ENCODE results near the gene TOMM7. TPM values are rescaled to one million over a fixed set of nuclear protein-coding genes. Genes with fewer than 3 reads are reported as not detected.
"Not testable (repeated sequence)": the region's sequence is repeated elsewhere in the genome, so short reads cannot be mapped to it uniquely, and the experiment has no call there.

Gene TOMM7
- total RNA-seq, 4 donors from 2014 or later: 14.5 to 1,156 (median 144) TPM

DNA sequence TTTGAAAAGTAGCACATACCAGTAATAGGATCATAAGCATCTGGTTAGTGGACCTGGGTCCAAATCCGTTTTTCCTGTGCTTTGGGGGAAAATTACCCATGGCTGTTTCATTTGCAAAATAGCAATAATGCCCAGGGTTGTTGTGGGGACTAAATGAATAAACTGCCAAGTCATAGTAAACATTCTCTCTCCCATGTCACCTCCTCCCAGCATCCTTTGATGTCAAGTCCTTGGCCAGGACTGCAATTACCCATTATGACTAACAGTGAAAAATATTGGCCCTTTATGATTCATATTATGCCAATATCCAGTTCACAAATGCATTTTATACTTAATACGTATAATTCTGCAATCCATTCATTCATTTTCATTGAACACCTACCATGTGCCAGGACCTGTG, 23.0 kb downstream of the TOMM7 start:
- no peaks in the 10 kb centered on the region for H3K9me3 ChIP-seq
- in situ Hi-C loops (cut with MboI; ENCODE audit: low pct_ligation_motif_present in 1 of 4, low pct_unique_long_range_greater_than_20kb in 1 of 4, low sequenced_read_pairs in 3 of 4) (no loop called here), intact Hi-C loops (cut with DNase I; ENCODE audit: low total_unique reads) (no loop called here)
- WGBS, 2 donors (ENCODE audit: low coverage in 1 of 2): 66 to 78% methylated on average over 2 of the region's 2 CpGs
- TF ChIP-seq POLR2AphosphoS5 (IDR thresholded peaks at IDR 0.05) (no peak), POLR2A (IDR thresholded peaks at IDR 0.05) (no peak), EP300 (IDR thresholded peaks at IDR 0.05; ENCODE audit: low read depth) (no peak)
- TF ChIP-seq, protein P1, sequence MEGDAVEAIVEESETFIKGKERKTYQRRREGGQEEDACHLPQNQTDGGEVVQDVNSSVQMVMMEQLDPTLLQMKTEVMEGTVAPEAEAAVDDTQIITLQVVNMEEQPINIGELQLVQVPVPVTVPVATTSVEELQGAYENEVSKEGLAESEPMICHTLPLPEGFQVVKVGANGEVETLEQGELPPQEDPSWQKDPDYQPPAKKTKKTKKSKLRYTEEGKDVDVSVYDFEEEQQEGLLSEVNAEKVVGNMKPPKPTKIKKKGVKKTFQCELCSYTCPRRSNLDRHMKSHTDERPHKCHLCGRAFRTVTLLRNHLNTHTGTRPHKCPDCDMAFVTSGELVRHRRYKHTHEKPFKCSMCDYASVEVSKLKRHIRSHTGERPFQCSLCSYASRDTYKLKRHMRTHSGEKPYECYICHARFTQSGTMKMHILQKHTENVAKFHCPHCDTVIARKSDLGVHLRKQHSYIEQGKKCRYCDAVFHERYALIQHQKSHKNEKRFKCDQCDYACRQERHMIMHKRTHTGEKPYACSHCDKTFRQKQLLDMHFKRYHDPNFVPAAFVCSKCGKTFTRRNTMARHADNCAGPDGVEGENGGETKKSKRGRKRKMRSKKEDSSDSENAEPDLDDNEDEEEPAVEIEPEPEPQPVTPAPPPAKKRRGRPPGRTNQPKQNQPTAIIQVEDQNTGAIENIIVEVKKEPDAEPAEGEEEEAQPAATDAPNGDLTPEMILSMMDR (IDR thresholded peaks at IDR 0.05): no peak
- H3K4me1 ChIP-seq: no peaks in the 10 kb centered on the region
- no peak for DNase-seq
- no peak overlapping the region for H3K4me3 ChIP-seq
- no peaks in the 10 kb centered on the region for H3K27me3 ChIP-seq
- no peaks in the 10 kb centered on the region for H3K36me3 ChIP-seq
- no peak overlapping the region for H3K27ac ChIP-seq

DNA sequence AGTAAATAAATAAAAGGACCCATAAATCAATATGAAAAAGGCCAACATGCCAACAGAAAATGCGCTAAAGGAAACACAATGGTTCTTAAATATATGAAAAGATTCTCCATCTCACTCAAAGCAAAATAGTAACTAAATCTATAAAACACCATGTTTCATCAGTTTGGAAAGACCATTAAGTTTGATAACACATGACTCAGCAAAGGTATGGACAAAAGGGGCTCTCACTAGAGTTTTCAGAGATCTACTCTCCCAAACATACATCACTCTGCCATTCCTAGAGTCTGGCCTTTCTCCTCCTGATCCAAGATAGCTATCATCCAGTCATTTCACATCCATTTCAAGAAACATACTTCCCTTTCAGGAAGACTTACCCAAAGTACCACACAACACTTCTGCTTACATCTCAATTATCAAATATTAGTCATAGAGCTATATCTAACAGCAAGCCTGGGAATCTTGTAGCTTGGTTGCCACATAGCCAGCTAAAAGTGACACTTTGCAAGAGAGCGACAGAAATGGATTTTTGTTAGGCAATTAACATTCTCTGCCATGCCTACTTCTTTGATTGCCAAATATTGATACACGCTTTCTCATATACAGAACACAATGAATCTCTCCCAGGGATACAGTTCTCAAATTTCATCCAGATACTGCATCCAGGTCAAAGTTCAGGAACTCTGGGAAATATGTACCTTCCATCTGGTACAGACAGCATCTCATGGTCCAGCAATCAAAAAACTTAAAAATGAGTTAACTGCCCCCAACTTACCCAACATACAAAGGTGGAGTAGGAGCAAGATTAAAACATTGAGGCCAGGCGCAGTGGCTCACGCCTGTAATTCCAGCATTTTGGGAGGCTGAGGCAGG, 28.8 kb downstream of the TOMM7 start:
- TF ChIP-seq EP300 (IDR thresholded peaks at IDR 0.05; ENCODE audit: low read depth) (no peak), POLR2A (IDR thresholded peaks at IDR 0.05) (no peak), POLR2AphosphoS5 (IDR thresholded peaks at IDR 0.05) (no peak)
- TF ChIP-seq, protein P1 (IDR thresholded peaks at IDR 0.05): no peak
- H3K9me3 ChIP-seq: no peaks in the 10 kb centered on the region
- H3K27ac ChIP-seq: no peak overlapping the region
- WGBS, 2 donors (ENCODE audit: low coverage in 1 of 2): 88 to 93% methylated on average over 3 to 5 of the region's 5 CpGs
- H3K36me3 ChIP-seq: no peaks in the 10 kb centered on the region
- intact Hi-C loops (cut with DNase I; ENCODE audit: low total_unique reads) (no loop called here), in situ Hi-C loops (cut with MboI; ENCODE audit: low pct_ligation_motif_present in 1 of 4, low pct_unique_long_range_greater_than_20kb in 1 of 4, low sequenced_read_pairs in 3 of 4) (no loop called here)
- no peak overlapping the region for H3K4me3 ChIP-seq
- no peaks in the 10 kb centered on the region for H3K27me3 ChIP-seq
- DNase-seq: no peak
- H3K4me1 ChIP-seq: no peaks in the 10 kb centered on the region

DNA sequence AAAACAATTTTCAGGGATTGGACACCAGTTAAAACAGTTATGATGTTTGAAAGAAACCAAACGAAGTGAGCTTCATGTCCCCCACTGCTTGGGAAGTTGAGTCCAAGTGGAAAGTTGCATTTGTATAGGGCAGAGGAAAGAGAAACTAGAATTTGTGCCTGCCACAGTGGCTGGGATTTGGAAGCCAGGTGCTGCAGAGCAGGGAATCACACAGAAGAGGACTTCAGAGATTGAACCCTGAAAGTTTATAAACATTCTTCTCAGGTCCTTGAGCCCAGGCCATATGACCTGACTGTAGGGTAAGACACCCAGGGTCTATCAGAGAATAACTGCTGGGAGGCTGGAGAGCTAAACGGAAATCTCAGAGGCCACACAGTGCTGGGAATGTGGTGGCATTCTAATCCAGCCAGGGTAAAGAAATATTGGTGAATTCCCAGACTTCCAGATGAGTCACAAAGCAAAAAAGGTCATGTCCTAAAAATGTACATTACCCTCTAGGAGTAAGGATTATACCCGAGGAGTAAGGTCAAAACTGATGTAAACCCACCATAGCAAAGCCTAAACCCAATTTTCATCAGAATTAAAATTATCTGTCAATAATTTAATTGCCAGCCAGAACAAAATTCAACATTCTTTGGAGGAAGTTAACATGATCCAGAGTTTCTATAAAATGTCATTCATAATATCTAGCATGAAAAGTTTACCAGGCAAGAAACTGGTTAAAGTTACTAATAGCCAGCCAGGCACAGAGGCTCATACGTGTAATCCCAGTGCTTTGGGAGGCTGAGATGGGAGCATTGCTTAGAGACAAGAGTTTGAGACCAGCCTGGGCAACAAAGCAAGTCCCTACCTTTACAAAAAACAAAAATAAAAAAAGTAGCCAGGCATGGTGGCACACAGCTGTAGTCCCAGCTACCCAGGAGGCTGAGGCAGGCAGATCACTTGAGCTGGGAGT, 31.2 kb downstream of the TOMM7 start:
- Histone ChIP-seq H3K4me1 (no peaks in the 10 kb centered on the region), H3K27ac (no peak overlapping the region), H3K9me3 (no peaks in the 10 kb centered on the region), H3K27me3 (no peaks in the 10 kb centered on the region), H3K36me3 (no peaks in the 10 kb centered on the region), H3K4me3 (no peak overlapping the region)
- no peak for DNase-seq
- TF ChIP-seq, protein P1 (IDR thresholded peaks at IDR 0.05): no peak
- TF ChIP-seq POLR2AphosphoS5 (IDR thresholded peaks at IDR 0.05) (no peak), POLR2A (IDR thresholded peaks at IDR 0.05) (no peak), EP300 (IDR thresholded peaks at IDR 0.05; ENCODE audit: low read depth) (no peak)
- 40 to 61% methylated on average over 2 to 4 of the region's 4 CpGs for WGBS, 2 donors (ENCODE audit: low coverage in 1 of 2)
- in situ Hi-C loops (cut with MboI; ENCODE audit: low pct_ligation_motif_present in 1 of 4, low pct_unique_long_range_greater_than_20kb in 1 of 4, low sequenced_read_pairs in 3 of 4) (no loop called here), intact Hi-C loops (cut with DNase I; ENCODE audit: low total_unique reads) (no loop called here)

DNA sequence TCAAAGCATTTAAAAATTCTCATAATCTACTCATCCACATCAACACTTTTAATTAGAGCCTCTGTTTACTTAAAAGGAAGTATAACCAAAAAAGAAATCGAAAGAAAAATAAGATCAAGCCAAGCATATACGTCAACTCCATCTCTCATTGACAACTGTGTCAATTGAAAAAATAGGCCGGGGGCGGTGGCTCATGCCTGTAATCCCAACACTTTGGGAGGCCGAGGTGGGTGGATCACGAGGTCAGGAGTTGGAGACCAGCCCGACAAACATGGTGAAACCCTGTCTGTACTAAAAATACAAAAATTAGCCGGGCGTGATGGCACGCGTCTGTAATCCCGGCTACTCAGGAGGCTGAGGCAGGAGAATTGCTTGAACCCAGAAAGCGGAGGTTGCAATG, 32.0 kb downstream of the TOMM7 start:
- H3K36me3 ChIP-seq; H3K4me3 ChIP-seq; H3K27me3 ChIP-seq; H3K4me1 ChIP-seq; H3K27ac ChIP-seq; H3K9me3 ChIP-seq; DNase-seq; in situ Hi-C loops (cut with MboI; ENCODE audit: low pct_ligation_motif_present in 1 of 4, low pct_unique_long_range_greater_than_20kb in 1 of 4, low sequenced_read_pairs in 3 of 4); intact Hi-C loops (cut with DNase I; ENCODE audit: low total_unique reads): not testable (repeated sequence)
- 80 to 86% methylated on average over 12 to 13 of the region's 13 CpGs for WGBS, 2 donors (ENCODE audit: low coverage in 1 of 2)
